Upper lobe of left lung (tissue), 4 donors: ENCODE data around the gene GP1BB.

Experiments used
- POLR2A ChIP-seq, 4 donors: fragments of 450-650 bp; IDR thresholded peaks; one replicate each; pipeline ENCODE4 v1.5.1; 2016 to 2017; ENCODE audit warnings: antibody characterized with exemption in 4 of 4, mild to moderate bottlenecking in 2 of 4
- POLR2AphosphoS5 ChIP-seq, 2 donors: sonication (generic); formaldehyde crosslinking; IDR thresholded peaks; one replicate each; pipeline ENCODE4 v1.5.1; 2017; ENCODE audit warnings: antibody characterized with exemption in 2 of 2
- TF ChIP-seq, protein P1 (sequence below), 6 experiments: fragments of 450-650 bp in 4 of 6; fragments of 200-600 bp in 2 of 6; sonication (generic) in 2 of 6; IDR thresholded peaks; one replicate each; pipeline ENCODE4 v1.5.1; 2016 to 2019; ENCODE audit warnings: antibody characterized with exemption in 6 of 6

DNA sequence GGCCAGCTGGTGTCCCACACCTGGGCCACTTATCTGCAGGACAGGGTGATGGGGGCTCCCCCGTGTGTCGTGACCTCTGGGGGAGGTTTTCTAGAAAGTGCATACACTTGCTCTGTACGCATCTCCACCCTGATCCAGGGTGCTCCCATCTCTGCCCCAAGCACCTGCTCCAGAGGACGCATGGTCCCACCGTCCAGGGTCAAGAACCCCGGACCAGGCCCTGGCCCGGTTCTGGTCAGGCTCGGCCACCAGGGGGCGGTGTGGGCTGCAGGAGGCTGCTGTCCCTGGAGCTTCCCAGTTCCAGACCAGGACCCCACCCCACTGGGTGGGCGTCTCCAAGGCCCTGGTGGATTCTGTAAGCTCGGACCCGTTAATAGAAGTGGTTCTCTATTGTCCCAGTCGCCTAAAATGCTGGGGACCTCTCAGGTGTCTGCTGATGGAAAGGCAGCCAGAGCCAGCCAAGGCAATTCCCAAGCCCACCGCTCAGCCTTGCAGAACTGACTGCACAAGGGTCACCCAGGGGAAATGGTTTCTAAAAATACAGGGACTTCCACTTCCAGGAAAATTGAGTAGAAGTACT, 43.7 kb upstream of the GP1BB start:
- TF ChIP-seq, protein P1, sequence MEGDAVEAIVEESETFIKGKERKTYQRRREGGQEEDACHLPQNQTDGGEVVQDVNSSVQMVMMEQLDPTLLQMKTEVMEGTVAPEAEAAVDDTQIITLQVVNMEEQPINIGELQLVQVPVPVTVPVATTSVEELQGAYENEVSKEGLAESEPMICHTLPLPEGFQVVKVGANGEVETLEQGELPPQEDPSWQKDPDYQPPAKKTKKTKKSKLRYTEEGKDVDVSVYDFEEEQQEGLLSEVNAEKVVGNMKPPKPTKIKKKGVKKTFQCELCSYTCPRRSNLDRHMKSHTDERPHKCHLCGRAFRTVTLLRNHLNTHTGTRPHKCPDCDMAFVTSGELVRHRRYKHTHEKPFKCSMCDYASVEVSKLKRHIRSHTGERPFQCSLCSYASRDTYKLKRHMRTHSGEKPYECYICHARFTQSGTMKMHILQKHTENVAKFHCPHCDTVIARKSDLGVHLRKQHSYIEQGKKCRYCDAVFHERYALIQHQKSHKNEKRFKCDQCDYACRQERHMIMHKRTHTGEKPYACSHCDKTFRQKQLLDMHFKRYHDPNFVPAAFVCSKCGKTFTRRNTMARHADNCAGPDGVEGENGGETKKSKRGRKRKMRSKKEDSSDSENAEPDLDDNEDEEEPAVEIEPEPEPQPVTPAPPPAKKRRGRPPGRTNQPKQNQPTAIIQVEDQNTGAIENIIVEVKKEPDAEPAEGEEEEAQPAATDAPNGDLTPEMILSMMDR (IDR thresholded peaks at IDR 0.05): peak; percentile 67 to 83 (median 75)
- no peak for TF ChIP-seq POLR2AphosphoS5 (IDR thresholded peaks at IDR 0.05)
- TF ChIP-seq POLR2A (IDR thresholded peaks at IDR 0.05): no peak
